ENCODE data around the gene ARAP2.

- TF ChIP-seq CTCF (conservative IDR thresholded peaks at IDR 0.05; ENCODE audit: low read length), result no peak
- no peak for TF ChIP-seq EZH2phosphoT487 (IDR thresholded peaks at IDR 0.05; ENCODE audit: borderline replicate concordance)
Measured at GRCh38 chr4:36046026-36046425, 198.3 kb downstream of the ARAP2 start.

Measured in Loucy (cell line).